Activated T-cell treated with anti-CD3 and anti-CD28 coated beads, Interleukin-2, amount 50 U/mL, for 4 hours (primary cell): ENCODE data around the gene PDS5B. TPM values are rescaled to one million over a fixed set of nuclear protein-coding genes. Genes with fewer than 3 reads are reported as not detected.

Source experiments
- ATAC-seq, 2 donors: fragments of 200-7000 bp; cut with Tn5 transposase; one replicate each; pipeline ENCODE4 v1.10.0; 2021
- DNase-seq: peaks from one replicate; pipeline ENCODE4 v3.0.0-alpha.2; 2020
- H3K27me3 Mint-ChIP-seq: one replicate; pipeline ENCODE4 v1.8.0; 2021; ENCODE audit warnings: low read depth, mixed read lengths
- H3K36me3 Mint-ChIP-seq: one replicate; pipeline ENCODE4 v1.8.0; 2022; ENCODE audit warnings: mixed read lengths; ENCODE audit not compliant: insufficient read depth
- H3K4me1 Mint-ChIP-seq: one replicate; pipeline ENCODE4 v1.8.0; 2021; ENCODE audit warnings: low read depth, mixed read lengths
- H3K4me3 Mint-ChIP-seq: one replicate; pipeline ENCODE4 v1.8.0; 2021; ENCODE audit warnings: mild to moderate bottlenecking, moderate library complexity, mixed read lengths
- H3K9me3 Mint-ChIP-seq: one replicate; pipeline ENCODE4 v1.8.0; 2021; ENCODE audit warnings: mixed read lengths
- total RNA-seq, 3 donors: library from RNA; stranded (reverse); gene quantifications; one replicate each; pipeline ENCODE4 v1.2.1, GENCODE V29; 2021

The PDS5B gene
- total RNA-seq, 3 donors from 2014 or later: 37.6 to 41.8 (median 38.2) TPM

GRCh38 chr13:32650705-32651311 lies 64.6 kb downstream of the PDS5B start:
- peaks cover 41% of the 10 kb centered on the region for H3K4me1 Mint-ChIP-seq
- H3K9me3 Mint-ChIP-seq: no peaks in the 10 kb centered on the region
- DNase-seq (peak; percentile 40), ATAC-seq (peak; percentile 73 to 83)
- no peak overlapping the region for H3K4me3 Mint-ChIP-seq
- H3K27me3 Mint-ChIP-seq: no peaks in the 10 kb centered on the region
- peaks cover 14% of the 10 kb centered on the region for H3K36me3 Mint-ChIP-seq

DNA sequence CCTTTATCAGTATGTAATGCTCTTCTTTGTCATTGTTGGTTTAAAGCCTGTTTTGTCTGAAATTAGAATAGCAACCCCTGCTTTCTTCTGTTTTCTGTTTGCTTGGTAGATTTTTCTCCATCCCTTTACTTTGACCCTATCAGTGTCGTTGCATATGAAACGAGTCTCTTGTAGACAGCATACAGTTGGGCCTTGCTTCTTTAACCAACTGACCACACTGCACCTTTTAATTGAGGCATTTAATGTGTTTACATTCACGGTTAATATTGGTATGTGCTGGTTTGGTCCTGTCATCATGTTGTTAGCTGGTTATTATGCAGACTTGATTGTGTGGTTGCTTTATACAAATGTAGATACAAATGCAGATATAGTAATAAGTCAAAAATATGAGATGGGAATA lies 71.1 kb downstream of the PDS5B start:
- DNase-seq (no peak), ATAC-seq (no peak)
- Mint-ChIP-seq H3K4me1 (peaks cover 9% of the 10 kb centered on the region), H3K36me3 (peaks cover 33% of the 10 kb centered on the region), H3K9me3 (peaks cover 4% of the 10 kb centered on the region), H3K4me3 (no peak overlapping the region), H3K27me3 (no peaks in the 10 kb centered on the region)

GRCh38 chr13:32659736-32660135 lies 73.5 kb downstream of the PDS5B start:
- Mint-ChIP-seq H3K36me3 (peaks cover 30% of the 10 kb centered on the region), H3K27me3 (no peaks in the 10 kb centered on the region)
- no peak for ATAC-seq

GRCh38 chr13:32660227-32660626 lies 74.0 kb downstream of the PDS5B start:
- no peak for DNase-seq

More at GRCh38 chr13:32659736-32660135, 73.5 kb downstream of the PDS5B start:
- H3K4me3 Mint-ChIP-seq: no peak overlapping the region
- peaks cover 4% of the 10 kb centered on the region for H3K9me3 Mint-ChIP-seq
- peaks cover 7% of the 10 kb centered on the region for H3K4me1 Mint-ChIP-seq
- DNase-seq: no peak

DNA sequence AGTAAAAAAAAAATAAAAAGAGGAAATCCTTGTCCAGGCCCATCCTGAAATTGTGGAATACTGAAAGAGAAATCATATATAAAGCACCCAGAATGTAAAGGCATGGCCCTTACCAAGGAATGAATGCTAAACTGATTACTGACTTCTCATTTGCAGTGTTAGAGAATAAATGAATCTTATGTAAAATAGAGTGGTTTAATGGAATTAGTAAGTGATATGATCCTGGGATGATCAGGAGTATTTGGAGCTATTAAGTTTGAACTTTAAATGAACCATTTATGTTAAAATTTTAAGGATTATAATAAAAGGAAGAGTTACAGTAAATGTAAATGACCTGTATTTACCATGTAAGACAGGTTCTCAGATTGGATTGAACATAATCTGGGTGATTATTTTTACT lies 75.4 kb downstream of the PDS5B start:
- peaks cover 22% of the 10 kb centered on the region for H3K36me3 Mint-ChIP-seq
- H3K9me3 Mint-ChIP-seq: peaks cover 4% of the 10 kb centered on the region
- H3K4me3 Mint-ChIP-seq: no peak overlapping the region
- ATAC-seq: no peak
- H3K4me1 Mint-ChIP-seq: peaks cover 9% of the 10 kb centered on the region
- DNase-seq: no peak
- H3K27me3 Mint-ChIP-seq: no peaks in the 10 kb centered on the region

More at GRCh38 chr13:32660227-32660626, 74.0 kb downstream of the PDS5B start:
- H3K4me1 Mint-ChIP-seq: peaks cover 7% of the 10 kb centered on the region
- ATAC-seq: no peak
- peaks cover 28% of the 10 kb centered on the region for H3K36me3 Mint-ChIP-seq
- no peaks in the 10 kb centered on the region for H3K27me3 Mint-ChIP-seq
- H3K9me3 Mint-ChIP-seq: peaks cover 4% of the 10 kb centered on the region
- H3K4me3 Mint-ChIP-seq: no peak overlapping the region

DNA sequence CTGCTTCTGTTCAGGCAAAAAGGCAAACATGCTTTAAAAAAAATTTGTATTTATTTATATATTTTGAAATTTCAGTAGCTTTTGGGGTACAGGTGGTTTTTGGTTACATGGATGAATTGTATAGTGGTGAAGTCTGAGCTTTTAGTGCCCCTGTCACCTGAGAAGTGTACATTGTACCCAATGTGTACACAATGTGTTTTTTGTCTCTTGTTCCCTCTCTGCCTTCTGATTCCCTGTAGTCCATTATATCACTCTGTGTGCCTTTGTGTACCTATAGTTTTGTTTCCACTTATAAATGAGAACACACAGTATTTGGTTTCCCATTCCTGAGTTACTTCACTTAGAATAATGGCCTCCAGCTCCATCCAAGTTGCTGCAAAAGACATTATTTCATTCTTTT lies 77.4 kb downstream of the PDS5B start:
- Mint-ChIP-seq H3K4me3 (no peak overlapping the region), H3K4me1 (peaks cover 7% of the 10 kb centered on the region), H3K27me3 (no peaks in the 10 kb centered on the region), H3K9me3 (no peaks in the 10 kb centered on the region), H3K36me3 (peaks cover 18% of the 10 kb centered on the region)
- ATAC-seq (no peak), DNase-seq (no peak)

DNA sequence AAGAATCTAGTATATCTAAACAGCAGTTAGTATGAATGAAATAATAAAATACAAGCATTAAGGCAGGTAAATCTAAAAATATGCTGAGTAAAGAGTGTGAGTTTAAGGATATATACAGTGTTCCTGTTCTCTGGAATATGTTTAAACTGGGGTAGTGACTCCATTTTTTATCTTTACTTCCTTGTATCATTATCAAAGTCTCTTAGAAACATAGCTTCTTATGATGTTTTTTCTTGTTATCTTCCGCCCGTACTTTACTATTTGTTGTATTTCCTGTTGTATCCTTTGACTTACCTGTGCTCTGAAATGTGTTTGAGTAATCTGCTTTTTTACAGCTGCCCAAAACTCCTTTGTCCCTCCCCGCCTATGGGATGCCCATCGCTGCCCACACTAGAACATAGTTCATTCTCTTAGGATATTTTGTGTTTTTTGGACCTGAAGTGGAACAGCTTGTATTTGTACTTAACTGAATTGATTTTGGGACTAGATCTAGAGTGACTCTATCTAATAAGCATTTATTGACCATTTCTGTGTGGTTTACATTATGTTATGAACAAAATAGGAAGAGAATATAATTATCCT lies 80.8 kb downstream of the PDS5B start:
- Mint-ChIP-seq H3K36me3 (peaks cover 10% of the 10 kb centered on the region), H3K4me3 (no peak overlapping the region)

GRCh38 chr13:32669030-32669646 lies 82.9 kb downstream of the PDS5B start:
- ATAC-seq (no peak), DNase-seq (no peak)
- H3K4me1 Mint-ChIP-seq: peaks cover 9% of the 10 kb centered on the region
- no peaks in the 10 kb centered on the region for H3K9me3 Mint-ChIP-seq
- no peak overlapping the region for H3K4me3 Mint-ChIP-seq
- H3K27me3 Mint-ChIP-seq: no peaks in the 10 kb centered on the region
- H3K36me3 Mint-ChIP-seq: peaks cover 17% of the 10 kb centered on the region

More for the DNA sequence above, 80.8 kb downstream of the PDS5B start:
- ATAC-seq: no peak
- DNase-seq: no peak
- H3K4me1 Mint-ChIP-seq: peaks cover 9% of the 10 kb centered on the region
- H3K9me3 Mint-ChIP-seq: no peaks in the 10 kb centered on the region
- no peaks in the 10 kb centered on the region for H3K27me3 Mint-ChIP-seq

- H3K36me3 Mint-ChIP-seq: peaks cover 38% of the 10 kb centered on the region
- DNase-seq (no peak), ATAC-seq (no peak)
- no peak overlapping the region for H3K4me3 Mint-ChIP-seq
- no peaks in the 10 kb centered on the region for H3K27me3 Mint-ChIP-seq
- no peaks in the 10 kb centered on the region for H3K9me3 Mint-ChIP-seq
- no peaks in the 10 kb centered on the region for H3K4me1 Mint-ChIP-seq
These were observed 88.3 kb downstream of the PDS5B start for GRCh38 chr13:32674503-32674902.

- no peak for ATAC-seq
- DNase-seq: no peak
- H3K4me3 Mint-ChIP-seq: no peak overlapping the region
- H3K36me3 Mint-ChIP-seq: peaks cover 47% of the 10 kb centered on the region
- H3K4me1 Mint-ChIP-seq: no peaks in the 10 kb centered on the region
- H3K27me3 Mint-ChIP-seq: no peaks in the 10 kb centered on the region
- H3K9me3 Mint-ChIP-seq: no peaks in the 10 kb centered on the region
These were observed 90.0 kb downstream of the PDS5B start for GRCh38 chr13:32676242-32676641.

DNA sequence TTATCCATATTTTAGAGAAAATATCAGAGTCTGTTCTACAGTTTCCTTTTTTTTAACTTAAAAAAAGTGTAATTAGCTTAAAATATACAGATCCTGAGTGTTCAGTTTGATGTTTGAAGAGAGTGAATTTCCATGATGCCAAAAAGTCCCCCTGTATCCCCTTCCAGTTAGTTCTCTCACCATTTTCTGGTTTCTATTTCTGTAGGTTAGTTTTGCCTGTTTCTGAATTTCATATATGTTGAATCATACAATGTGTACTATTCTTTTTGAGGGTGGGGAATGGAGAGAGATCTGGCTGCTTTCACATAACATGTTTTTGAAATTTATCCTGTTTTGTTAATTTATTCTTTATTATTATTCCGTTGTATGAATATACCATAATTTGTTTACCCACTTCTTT lies 95.9 kb downstream of the PDS5B start:
- DNase-seq (no peak), ATAC-seq (no peak)
- H3K36me3 Mint-ChIP-seq: peaks cover 40% of the 10 kb centered on the region
- no peak overlapping the region for H3K4me3 Mint-ChIP-seq
- no peaks in the 10 kb centered on the region for H3K4me1 Mint-ChIP-seq
- no peaks in the 10 kb centered on the region for H3K9me3 Mint-ChIP-seq
- no peaks in the 10 kb centered on the region for H3K27me3 Mint-ChIP-seq

GRCh38 chr13:32682740-32683139 lies 96.5 kb downstream of the PDS5B start:
- Mint-ChIP-seq H3K36me3 (peaks cover 37% of the 10 kb centered on the region), H3K27me3 (no peaks in the 10 kb centered on the region), H3K4me3 (no peak overlapping the region), H3K4me1 (no peaks in the 10 kb centered on the region), H3K9me3 (no peaks in the 10 kb centered on the region)
- DNase-seq (no peak), ATAC-seq (no peak)

- Mint-ChIP-seq H3K27me3 (no peaks in the 10 kb centered on the region), H3K4me3 (no peak overlapping the region), H3K4me1 (no peaks in the 10 kb centered on the region), H3K9me3 (no peaks in the 10 kb centered on the region), H3K36me3 (peaks cover 31% of the 10 kb centered on the region)
- ATAC-seq (no peak), DNase-seq (no peak)
These were observed 101.0 kb downstream of the PDS5B start for GRCh38 chr13:32687275-32687674.

- H3K4me3 Mint-ChIP-seq: no peak overlapping the region
- no peaks in the 10 kb centered on the region for H3K27me3 Mint-ChIP-seq
- H3K4me1 Mint-ChIP-seq: no peaks in the 10 kb centered on the region
- peaks cover 18% of the 10 kb centered on the region for H3K36me3 Mint-ChIP-seq
- H3K9me3 Mint-ChIP-seq: no peaks in the 10 kb centered on the region
- DNase-seq: no peak
- no peak for ATAC-seq
These were observed 109.5 kb downstream of the PDS5B start for GRCh38 chr13:32695602-32696250.
